ENCODE data around the gene ACAT2.
A peak's percentile ranks its signal among the peaks of the same experiment; 100 is the strongest.
"Not testable (repeated sequence)": the region's sequence is repeated elsewhere in the genome, so short reads cannot be mapped to it uniquely, and the experiment has no call there.

The ACAT2 gene

GRCh38 chr6:159732550-159732949 is 29.3 kb upstream of the ACAT2 start:
- DNase-seq: not testable (repeated sequence)

- not testable (repeated sequence) for DNase-seq
Measured at GRCh38 chr6:159733395-159733794, 28.4 kb upstream of the ACAT2 start.

DNA sequence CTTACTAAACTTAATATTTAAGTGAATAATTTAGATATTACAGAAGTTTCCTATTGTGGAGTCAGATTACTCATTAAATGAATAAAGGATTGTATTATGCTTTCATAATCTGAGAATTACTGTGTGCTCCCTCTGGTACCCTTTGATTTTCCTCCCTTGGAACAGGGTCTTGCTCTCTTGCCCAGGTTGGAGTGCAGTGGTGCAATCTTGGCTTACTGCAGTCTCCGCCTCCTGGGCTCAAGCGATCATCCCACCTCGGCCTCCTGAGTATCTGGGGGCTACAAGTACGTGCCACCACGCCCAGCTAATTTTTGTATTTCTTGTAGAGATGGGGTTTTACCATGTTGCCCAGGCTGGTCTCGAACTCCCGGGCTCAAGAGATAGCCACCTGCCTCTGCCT is 24.9 kb upstream of the ACAT2 start:
- no peak for DNase-seq

GRCh38 chr6:159739341-159739740 is 22.5 kb upstream of the ACAT2 start:
- DNase-seq: no peak

DNA sequence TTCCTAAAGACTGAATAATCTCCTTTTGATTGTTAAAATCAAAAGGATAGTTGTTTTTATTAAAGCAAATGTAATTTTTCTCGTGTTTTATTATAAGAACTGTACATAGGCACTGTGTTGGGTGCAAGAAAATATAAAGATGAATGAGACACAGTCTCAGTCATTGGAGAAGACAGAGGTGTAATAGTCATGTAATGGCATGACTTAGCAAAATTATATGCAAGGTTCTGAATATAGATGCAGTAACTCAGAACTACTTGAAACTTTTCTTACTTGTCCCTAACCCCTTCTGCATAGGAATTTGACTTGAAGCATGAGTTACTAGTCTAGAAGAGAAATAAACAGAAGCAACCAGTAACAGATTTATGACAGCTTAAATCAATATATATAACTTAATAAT is 19.7 kb upstream of the ACAT2 start:
- no peak for DNase-seq

DNA sequence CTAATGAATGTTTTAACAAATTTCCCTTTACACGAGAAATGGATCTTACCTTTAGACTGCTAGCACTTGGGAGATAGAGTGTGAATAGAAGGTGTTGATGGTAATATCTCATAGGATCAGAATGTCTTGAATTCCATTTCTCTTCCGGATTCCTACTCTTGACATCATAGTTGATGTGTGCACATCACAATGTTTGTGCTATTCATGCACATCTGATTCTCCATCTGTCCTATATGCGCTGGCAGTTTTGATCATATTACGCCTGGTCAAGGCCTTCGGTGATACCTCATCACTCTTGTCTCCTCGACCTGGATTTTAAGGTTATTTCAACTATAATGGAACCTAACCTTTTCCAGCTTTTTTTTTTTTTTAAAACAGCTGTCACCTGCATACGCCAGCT is 16.8 kb upstream of the ACAT2 start:
- DNase-seq: no peak

DNA sequence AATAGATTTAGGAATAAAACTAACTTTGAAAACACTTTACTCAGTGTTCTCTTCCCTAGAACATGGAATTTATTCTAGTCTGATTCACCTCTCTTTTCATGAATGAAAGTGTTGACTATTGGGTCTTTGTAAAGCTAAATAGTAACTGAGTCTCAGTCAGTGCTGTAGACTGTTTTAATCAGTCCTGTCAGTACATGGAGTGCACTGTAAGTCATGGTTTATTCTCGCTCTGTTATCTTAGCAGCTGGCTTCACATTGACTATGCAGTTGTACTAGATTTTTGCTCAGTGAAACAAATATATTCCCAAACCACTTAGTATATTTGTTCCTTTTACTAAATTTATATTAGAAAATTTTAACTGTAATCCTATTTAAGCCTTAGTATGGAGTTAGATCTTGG is 15.1 kb upstream of the ACAT2 start:
- DNase-seq: no peak

DNA sequence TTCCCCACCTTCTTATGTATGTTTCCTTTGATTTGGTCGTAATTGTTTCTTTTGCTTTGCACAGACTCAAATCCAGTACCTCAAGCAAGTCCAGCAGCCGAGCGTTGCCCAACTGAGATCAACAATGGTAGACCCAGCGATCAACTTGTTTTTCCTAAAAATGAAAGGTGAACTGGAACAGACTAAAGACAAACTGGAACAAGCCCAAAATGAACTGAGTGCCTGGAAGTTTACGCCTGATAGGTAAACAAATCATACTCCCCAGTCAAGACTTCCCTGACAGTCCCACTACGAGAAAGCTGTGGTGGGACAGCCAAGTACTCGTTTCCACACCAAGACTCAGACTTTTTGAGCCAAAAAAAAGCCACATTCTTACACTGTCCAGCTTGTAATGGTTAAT is 13.7 kb upstream of the ACAT2 start:
- DNase-seq: not testable (repeated sequence)

GRCh38 chr6:159751448-159751847 is 10.4 kb upstream of the ACAT2 start:
- DNase-seq: no peak

DNA sequence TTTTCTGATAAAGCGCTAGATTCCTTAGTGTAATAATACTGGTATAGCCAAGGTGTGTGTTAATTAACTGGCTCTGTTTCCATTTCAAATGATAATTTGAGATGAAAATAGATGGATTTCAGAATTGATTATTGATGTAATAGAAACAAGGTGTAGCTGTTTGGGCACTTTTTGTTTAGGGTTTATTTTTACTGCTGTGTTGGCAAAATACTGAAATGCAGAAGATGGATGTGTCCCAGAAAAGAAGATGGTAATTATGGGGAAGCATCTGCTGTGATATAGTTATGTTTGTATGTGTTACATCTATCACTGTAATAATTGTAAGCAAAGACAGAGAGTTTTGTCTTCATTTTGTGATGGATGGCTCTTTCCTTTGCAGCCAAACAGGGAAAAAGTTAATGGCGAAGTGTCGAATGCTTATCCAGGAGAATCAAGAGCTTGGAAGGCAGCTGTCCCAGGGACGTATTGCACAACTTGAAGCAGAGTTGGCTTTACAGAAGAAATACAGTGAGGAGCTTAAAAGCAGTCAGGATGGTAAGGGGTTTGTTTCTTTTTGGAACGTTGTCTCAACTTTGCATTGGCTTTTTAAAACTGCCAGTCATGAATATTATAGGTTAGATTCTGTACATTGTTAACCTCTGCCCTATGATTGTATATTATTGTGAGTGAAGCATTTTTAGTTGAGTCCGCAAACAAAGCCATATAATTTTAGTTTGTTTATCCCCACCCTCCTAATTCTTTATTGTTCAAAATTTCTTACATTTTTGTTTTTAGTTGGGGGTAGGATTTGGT is 8.6 kb upstream of the ACAT2 start:
- no peak for DNase-seq

DNA sequence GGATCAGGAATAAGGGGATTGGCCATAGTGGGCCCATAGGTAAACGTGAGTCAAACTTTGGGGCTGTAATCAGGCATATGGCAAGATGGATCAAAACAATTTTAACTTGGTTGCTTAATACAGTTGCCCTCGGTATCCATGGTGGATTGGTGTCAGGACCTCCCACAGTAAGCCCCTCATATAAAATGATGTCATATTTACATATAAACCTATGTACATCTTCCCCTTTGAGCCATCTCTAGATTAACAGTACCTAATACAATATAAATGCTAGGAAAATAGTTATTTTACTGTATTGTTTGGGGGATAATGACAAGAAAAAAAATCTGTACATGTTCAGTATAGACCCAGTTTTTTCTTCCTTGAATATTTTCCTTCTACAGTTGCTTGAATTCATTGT is 7.4 kb upstream of the ACAT2 start:
- no peak for DNase-seq

GRCh38 chr6:159754959-159755914 is 6.6 kb upstream of the ACAT2 start:
- DNase-seq: no peak

- DNase-seq: no peak
Measured at GRCh38 chr6:159756508-159756907, 5.3 kb upstream of the ACAT2 start.

GRCh38 chr6:159758031-159759001 is 3.5 kb upstream of the ACAT2 start:
- DNase-seq: no peak

- no peak for DNase-seq
Measured at GRCh38 chr6:159759645-159760044, 2.2 kb upstream of the ACAT2 start.

- DNase-seq: no peak
Measured at GRCh38 chr6:159760602-159761057, 1.2 kb upstream of the ACAT2 start.

- peak; percentile 63 for DNase-seq
Measured at GRCh38 chr6:159761129-159761872, 544 bp upstream of the ACAT2 start.

DNA sequence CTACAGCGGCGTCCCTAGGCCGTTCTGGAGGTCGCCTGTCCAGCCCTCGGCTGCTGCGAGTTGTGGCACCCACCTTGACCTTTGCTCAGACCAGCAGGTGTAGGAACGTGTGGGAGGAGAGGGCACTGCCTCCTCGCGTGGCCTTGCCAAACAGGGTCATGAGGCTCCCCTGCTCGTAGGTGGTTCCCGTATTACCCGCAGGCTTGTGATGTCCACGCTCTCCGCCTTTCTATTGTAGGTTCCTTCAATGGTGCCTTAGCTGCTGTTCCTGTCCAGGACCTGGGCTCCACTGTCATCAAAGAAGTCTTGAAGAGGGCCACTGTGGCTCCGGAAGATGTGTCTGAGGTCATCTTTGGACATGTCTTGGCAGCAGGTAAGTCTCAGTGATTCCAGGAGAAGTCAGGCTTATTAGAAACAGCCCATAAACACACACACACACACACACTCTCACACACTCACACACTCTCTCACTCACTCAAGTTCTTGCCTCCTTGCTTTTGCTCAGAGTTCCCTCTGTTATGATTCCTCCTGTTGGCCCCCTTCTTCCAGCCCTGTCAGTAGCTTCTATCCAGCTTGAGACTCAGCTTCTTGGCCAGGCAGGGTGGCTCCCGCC is 942 bp downstream of the ACAT2 start:
- peak; percentile 40 for DNase-seq

GRCh38 chr6:159766906-159767305 is 5.1 kb downstream of the ACAT2 start:
- DNase-seq: no peak

GRCh38 chr6:159769470-159769869 is 7.6 kb downstream of the ACAT2 start:
- no peak for DNase-seq

DNA sequence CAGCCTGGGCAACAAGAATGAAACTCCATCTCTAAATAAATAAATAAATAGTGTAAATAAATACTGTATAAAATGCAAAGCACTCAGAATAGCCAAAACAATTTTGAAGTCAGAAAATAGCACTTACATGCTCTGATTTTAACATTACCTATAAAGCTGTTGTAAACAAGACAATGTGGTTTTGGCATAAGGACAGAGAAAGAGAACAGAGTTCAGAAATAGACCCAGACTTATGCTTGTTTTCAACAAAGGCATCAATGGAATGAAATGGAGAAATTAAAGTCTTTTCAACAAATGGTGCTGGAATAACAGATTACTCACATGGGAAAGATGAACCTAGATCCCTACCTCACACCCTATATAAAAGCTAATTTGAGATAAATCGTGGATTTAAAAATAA is 10.4 kb downstream of the ACAT2 start:
- no peak for DNase-seq
